CD4-positive, alpha-beta T cell treated with Interleukin-4 for 1 hour (primary cell): Measurements from ENCODE around the gene UNKL.

Experiments used
- DNase-seq, 2 donors: peaks; one replicate each; pipeline ENCODE4 v3.0.0-alpha.2; 2020 to 2022

Gene UNKL

GRCh38 chr16:1430759-1431496, 16.4 kb upstream of the UNKL start, which contains the start of gene PERCC1:
TSS of gene PERCC1 (plus strand) at chr16:1431078. CDS start at chr16:1432594, 1,516 bp downstream.
- no peak for DNase-seq

- no peak for DNase-seq
These were observed 15.8 kb upstream of the UNKL start for GRCh38 chr16:1430214-1430758.

GRCh38 chr16:1429631-1430030, 15.1 kb upstream of the UNKL start:
- no peak for DNase-seq

- no peak for DNase-seq
These were observed 14.5 kb upstream of the UNKL start for GRCh38 chr16:1429012-1429411.

GRCh38 chr16:1428511-1428910, 14.0 kb upstream of the UNKL start:
- peak; percentile 36 to 62 for DNase-seq

- DNase-seq = no peak
These were observed 13.3 kb upstream of the UNKL start for GRCh38 chr16:1427473-1428461.

DNA sequence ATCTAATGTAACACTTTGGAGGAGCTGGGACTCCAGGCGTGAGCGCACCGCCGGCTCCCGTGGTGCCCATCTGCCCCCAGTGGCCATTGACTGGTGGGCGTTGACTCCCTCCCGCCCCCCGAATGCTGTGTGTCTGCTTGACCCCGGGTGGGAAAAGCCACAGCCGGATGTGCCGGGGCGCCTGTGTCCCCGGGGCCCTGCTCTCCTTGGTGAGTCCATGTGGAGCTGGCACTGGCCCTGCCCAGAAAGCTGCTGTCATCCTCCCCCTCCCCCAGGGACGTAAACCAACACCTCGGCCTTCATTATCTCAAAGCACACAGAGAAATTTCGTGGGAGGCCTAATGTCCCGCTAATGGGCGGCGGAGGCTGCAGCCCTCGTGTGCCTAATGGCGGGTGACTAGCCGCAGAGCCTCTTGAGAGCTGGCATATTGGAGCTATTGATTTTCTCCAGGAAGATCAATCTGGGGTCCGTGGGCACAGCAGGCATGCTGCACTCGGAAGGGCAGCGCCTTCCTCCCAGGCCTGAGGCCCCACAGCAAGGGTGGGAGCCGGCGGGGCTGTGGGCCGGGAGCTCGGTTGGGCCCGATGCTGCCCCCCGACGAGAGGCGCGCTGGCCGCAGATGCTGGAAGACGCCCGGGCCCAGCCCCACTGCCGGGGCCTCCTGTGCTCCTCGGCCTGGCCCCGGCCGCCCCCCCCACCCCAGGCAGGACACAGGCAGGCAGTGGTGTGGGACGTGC, 12.4 kb upstream of the UNKL start:
- DNase-seq = no peak

GRCh38 chr16:1425616-1426370, 11.3 kb upstream of the UNKL start:
- DNase-seq = no peak

DNA sequence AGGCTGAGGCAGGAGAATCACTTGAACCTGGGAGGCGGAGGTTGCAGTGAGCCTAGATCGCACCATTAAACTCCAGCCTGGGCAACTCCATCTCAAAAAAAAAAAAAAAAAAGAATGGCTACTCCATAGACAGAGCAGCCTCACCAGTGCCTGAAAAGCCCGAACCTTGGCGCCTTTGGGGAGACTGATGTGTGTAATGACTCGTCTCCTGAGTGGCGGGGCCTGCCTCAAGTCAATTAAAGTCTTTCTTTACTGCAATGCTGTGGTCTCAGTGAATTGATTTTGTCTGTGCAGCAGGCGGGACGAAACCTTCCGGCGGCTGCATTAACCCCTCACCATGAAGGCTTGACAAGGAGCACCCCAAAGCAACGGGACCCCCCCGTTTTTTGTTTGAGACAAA, 9.5 kb upstream of the UNKL start:
- no peak for DNase-seq

DNA sequence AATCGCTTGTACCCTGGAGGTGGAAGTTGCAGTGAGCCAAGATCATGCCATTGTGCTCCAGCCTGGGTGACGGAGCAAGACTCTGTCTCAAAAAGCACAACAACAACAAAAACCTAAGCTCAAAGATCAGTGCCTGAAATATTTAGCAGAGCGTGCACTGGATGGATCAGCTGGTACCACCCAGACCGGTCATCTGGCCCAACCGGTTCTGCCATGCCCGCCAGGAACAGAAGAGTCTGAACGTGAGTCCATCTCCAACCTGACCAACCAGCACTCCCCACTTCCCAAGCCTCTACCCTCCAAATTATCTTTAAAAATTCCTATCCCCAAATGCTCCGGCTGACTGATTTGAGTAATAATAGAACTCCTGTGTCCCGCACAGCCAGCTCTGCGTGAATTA, 7.6 kb upstream of the UNKL start:
- no peak for DNase-seq

DNA sequence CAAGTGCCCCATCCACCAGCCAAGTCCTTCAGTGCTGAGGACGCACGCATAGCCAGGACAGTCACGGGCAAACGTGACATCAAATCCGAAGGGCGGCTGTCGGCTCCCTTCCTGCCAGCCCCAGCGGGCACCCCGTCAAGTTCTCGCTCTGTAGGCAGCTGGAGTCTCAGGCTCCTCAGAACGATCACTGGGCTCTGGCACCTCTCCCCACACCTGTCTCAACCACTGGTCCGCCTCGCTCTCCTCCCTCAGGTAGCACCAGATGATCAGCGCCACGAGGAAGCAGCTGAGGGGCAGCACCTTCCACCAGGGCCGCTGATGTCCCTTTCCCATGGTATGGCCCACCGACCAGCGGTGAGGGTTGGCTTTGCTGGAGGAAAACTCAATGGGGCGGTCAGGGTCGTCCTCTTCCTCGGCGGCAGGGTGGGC, 5.6 kb upstream of the UNKL start:
- no peak for DNase-seq

GRCh38 chr16:1416521-1416941, 2.0 kb upstream of the UNKL start:
- DNase-seq = no peak

DNA sequence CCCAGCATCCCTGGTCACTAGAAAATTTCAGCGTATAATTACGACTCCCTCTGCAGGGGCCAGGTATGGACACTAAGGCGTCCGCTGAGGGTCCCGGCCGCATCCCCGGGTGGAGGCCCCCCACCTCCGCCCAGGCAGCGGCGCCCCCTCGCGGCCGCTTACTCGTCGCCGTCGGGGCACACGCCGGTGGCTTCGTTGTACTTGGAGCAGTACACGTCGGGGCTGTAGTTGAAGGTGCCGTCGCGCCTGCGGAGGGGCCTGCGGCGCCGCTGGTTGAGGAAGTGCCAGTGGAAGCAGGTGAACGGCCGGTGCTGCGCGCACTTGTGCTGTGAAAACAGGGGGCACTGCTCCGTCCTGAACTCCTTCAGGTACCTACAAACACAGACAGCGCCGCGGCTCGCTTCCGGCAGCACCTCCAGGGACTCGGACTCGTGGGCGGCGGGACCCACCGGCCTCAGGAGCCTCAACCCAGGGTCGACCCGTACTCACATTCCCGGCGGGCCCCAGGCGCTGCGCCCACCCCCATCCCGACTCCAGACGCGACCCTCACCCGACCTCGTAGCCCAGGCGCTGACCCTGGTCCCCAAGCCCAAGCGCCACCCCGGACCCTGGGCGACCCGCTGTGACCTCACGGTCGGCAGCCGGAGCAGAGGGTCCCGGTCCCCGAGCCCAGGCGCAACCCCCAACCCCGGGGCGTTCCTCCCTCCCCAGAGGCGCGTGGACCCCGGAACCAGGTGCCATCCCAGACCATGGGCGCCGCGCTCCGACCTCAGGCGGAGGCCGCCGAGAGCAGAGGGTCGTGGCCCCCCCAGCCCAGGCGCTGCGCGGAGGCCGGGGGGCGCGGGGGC, 596 bp downstream of the UNKL start:
- peak; percentile 67 to 69 for DNase-seq

- no peak for DNase-seq
These were observed 1.7 kb downstream of the UNKL start for GRCh38 chr16:1412847-1413246.

- DNase-seq = peak; percentile 94 to 97
These were observed 6.2 kb downstream of the UNKL start for GRCh38 chr16:1408171-1408837.

DNA sequence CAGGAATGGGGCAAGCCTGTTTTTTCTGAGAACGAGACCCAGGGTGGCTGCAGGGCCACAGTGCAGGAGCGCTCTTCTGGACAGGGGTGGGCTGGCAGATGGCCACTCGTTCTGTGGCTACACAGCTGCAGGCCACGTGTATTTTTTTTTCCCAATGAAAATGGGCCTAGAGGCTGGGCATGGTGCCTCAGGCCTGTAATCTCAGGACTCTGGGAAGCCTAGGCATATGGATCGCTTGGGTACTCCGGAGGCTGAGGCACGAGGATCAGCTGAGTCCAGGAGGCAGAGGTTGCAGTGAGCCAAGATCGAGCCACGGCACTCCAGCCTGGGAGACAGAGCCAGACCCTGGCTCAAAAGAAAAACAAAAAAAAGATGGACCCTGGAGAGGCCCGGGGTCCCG, 6.8 kb downstream of the UNKL start:
- DNase-seq = no peak

DNA sequence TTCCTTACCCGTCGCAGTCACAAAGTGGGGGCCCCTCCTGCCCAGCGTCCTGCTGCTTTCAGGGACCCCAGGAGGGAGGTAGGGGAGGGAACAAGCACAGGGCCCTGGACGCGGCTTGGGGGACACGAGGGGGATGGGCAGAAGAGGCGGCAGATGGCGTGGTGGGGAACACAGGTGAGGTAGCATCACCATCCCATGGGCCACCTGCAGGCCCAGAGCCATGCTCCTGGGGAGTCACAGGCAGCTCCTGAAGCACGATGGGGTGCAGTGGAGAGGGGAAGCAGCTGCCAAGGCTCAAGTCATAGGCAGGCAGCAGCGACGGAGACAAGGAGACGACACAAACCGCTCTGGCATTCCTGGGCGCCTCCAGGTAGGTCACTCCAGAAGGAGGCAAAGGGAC, 10.8 kb downstream of the UNKL start:
- no peak for DNase-seq

- DNase-seq = no peak
These were observed 11.5 kb downstream of the UNKL start for GRCh38 chr16:1403036-1403435.

GRCh38 chr16:1401758-1402154, 12.7 kb downstream of the UNKL start:
- no peak for DNase-seq

GRCh38 chr16:1401061-1401757, 13.3 kb downstream of the UNKL start:
- DNase-seq = no peak
